A549 (cell line): ENCODE data around the gene FAM228B. TPM values are rescaled to one million over a fixed set of nuclear protein-coding genes. Genes with fewer than 3 reads are reported as not detected.

Source experiments
- ATAC-seq, 2 experiments: fragments of 200-7000 bp in 1 of 2; fragments of >200 bp in 1 of 2; cut with Nextera tagmentation in 1 of 2; cut with Tn5 transposase in 1 of 2; 3 replicates each; pipeline versions ENCODE4 v1.8.0 to v1.9.1; 2018 to 2020; ENCODE audit warnings: mild to moderate bottlenecking in 1 of 2, moderate library complexity in 1 of 2
- CTCF ChIA-PET: fragments of 300-600 bp; sonication (Branson Sonifier 250); formaldehyde crosslinking; extraction: SDS; loops from one replicate; lab custom pipeline; 2021; ENCODE audit warnings: antibody characterized with exemption, inconsistent platforms; lab: Yijun Ruan, JAX
- POLR2A ChIA-PET: fragments of 350-600 bp; formaldehyde crosslinking; extraction: SDS; loops from one replicate; lab custom pipeline; 2021; ENCODE audit warnings: antibody characterized with exemption, inconsistent platforms; lab: Yijun Ruan, JAX
- DNase-seq, 2 experiments: peaks; one replicate each; pipeline versions ENCODE4 v3.0.0 to v3.0.0-alpha.2; 2011 to 2016; ENCODE audit warnings: low read depth in 1 of 2, low spot score in 1 of 2
- FAIRE-seq: peaks from 2 replicates; lab custom pipeline; 2011; peaks lifted over from hg19 to GRCh38; lab: Jason Lieb, UNC
- H3K27ac ChIP-seq, 2 experiments: fragments of >200 bp; sonication (Bioruptor Twin); formaldehyde crosslinking; 3 replicates each; pipeline ENCODE4 v1.5.1; 2016 to 2017
- H3K4me1 ChIP-seq: fragments of >200 bp; sonication (Bioruptor Twin); formaldehyde crosslinking; 3 replicates; pipeline ENCODE4 v1.6.1; 2016
- H3K4me2 ChIP-seq: fragments of >200 bp; sonication (Bioruptor Twin); formaldehyde crosslinking; 3 replicates; pipeline ENCODE4 v1.6.1; 2016
- H3K4me3 ChIP-seq: fragments of >200 bp; sonication (Bioruptor Twin); formaldehyde crosslinking; 3 replicates; pipeline ENCODE4 v1.5.1; 2016
- H3K9me3 ChIP-seq: fragments of >200 bp; sonication (Bioruptor Twin); formaldehyde crosslinking; 3 replicates; pipeline ENCODE4 v1.6.1; 2016
- BHLHE40 ChIP-seq: IDR thresholded peaks from 2 replicates; pipeline ENCODE4 v1.6.1; 2012; ENCODE audit warnings: low read depth, low read length, inconsistent platforms
- EHF ChIP-seq: fragments of 250-450 bp; sonication (Bioruptor Pico); IDR thresholded peaks from 2 replicates; pipeline ENCODE4 v1.5.0; 2020; ENCODE audit warnings: mild to moderate bottlenecking
- FOSB ChIP-seq: fragments of 250-450 bp; sonication (Bioruptor Pico); IDR thresholded peaks from 2 replicates; pipeline ENCODE4 v1.5.0; 2020; ENCODE audit warnings: mild to moderate bottlenecking, moderate library complexity
- FOSL2 ChIP-seq, 2 experiments: fragments of 450-650 bp in 1 of 2; fragments of >200 bp in 1 of 2; sonication (Bioruptor Twin) in 1 of 2; formaldehyde crosslinking; IDR thresholded peaks; 2 replicates each; pipeline versions ENCODE4 v1.5.0 to v1.6.1; 2016 to 2020; ENCODE audit warnings: mild to moderate bottlenecking in 1 of 2, moderate library complexity in 1 of 2
- FOXS1 ChIP-seq: fragments of 250-450 bp; sonication (Bioruptor Pico); IDR thresholded peaks from 2 replicates; pipeline ENCODE4 v1.5.0; 2020; ENCODE audit warnings: mild to moderate bottlenecking, moderate library complexity
- GATA3 ChIP-seq: IDR thresholded peaks from 2 replicates; pipeline ENCODE4 v1.6.1; 2012; ENCODE audit warnings: borderline replicate concordance
- HOXA7 ChIP-seq: fragments of 250-450 bp; sonication (Bioruptor Pico); IDR thresholded peaks from 2 replicates; pipeline ENCODE4 v1.5.0; 2020; ENCODE audit warnings: mild to moderate bottlenecking, moderate library complexity
- HOXB13 ChIP-seq: fragments of 250-450 bp; sonication (Bioruptor Pico); IDR thresholded peaks from 2 replicates; pipeline ENCODE4 v1.5.0; 2020; ENCODE audit warnings: low read depth, mild to moderate bottlenecking, moderate library complexity
- JUNB ChIP-seq: fragments of >200 bp; sonication (Bioruptor Twin); formaldehyde crosslinking; IDR thresholded peaks from 2 replicates; pipeline ENCODE4 v1.6.1; 2016
- MAZ ChIP-seq: fragments of 150-350 bp; IDR thresholded peaks from 2 replicates; pipeline ENCODE4 v1.6.1; 2014; ENCODE audit warnings: antibody characterized with exemption, low read depth, low read length, borderline replicate concordance
- NR3C1 ChIP-seq: fragments of >200 bp; sonication (Bioruptor Twin); formaldehyde crosslinking; IDR thresholded peaks from 3 replicates; pipeline ENCODE4 v1.6.1; 2017
- PBX3 ChIP-seq: IDR thresholded peaks from 2 replicates; pipeline ENCODE4 v1.6.1; 2012
- POLR2A ChIP-seq: IDR thresholded peaks from 2 replicates; pipeline ENCODE4 v1.6.1; 2012; ENCODE audit warnings: mild to moderate bottlenecking, low read length
- USF2 ChIP-seq: fragments of 450-650 bp; IDR thresholded peaks from 2 replicates; pipeline ENCODE4 v1.6.1; 2014; ENCODE audit warnings: antibody characterized with exemption
- ZSCAN20 ChIP-seq: fragments of 250-450 bp; sonication (Bioruptor Pico); IDR thresholded peaks from 2 replicates; pipeline ENCODE4 v1.8.0; 2022; ENCODE audit warnings: mild to moderate bottlenecking, moderate library complexity
- WGBS: methylation state at CpG from one replicate; pipeline ENCODE4 v1.1.6; 2017; ENCODE audit errors: missing lambda C conversion rate; 5-methylcytosine and 5-hydroxymethylcytosine counted together
- polyA plus RNA-seq, 4 experiments: library from polyadenylated mRNA; depleted of rRNA in 3 of 4; stranded (reverse); fragments of >200 nt; fragmentation: RNase III in 1 of 4; extraction: RNeasy Plus Mini Kit Qiagen cat#74134 plus additional on column Dnase treatment in 1 of 4; gene quantifications; 2 replicates in 3 of 4; 3 replicates in 1 of 4; pipeline ENCODE4 v1.2.3, GENCODE V29; 2011 to 2017
- TF ChIP-seq, protein P1 (sequence below): fragments of 200-600 bp; sonication (generic); IDR thresholded peaks from 2 replicates; pipeline ENCODE4 v1.6.1; 2016; ENCODE audit warnings: antibody characterized with exemption, mild to moderate bottlenecking, moderate library complexity
- TF ChIP-seq, protein P2 (sequence below): fragments of 250-450 bp; sonication (Bioruptor Pico); IDR thresholded peaks from 2 replicates; pipeline ENCODE4 v1.5.0; 2020; ENCODE audit warnings: low read depth, mild to moderate bottlenecking, moderate library complexity
- TF ChIP-seq, protein P3 (sequence below): fragments of 250-450 bp; sonication (Bioruptor Pico); IDR thresholded peaks from 2 replicates; pipeline ENCODE4 v1.5.0; 2021; ENCODE audit warnings: mild to moderate bottlenecking, moderate library complexity, borderline replicate concordance

Gene FAM228B
- polyA plus RNA-seq, 2 of the 4 experiments (the other 2 are of a cell fraction), result 3.8 to 7.6 TPM

DNA sequence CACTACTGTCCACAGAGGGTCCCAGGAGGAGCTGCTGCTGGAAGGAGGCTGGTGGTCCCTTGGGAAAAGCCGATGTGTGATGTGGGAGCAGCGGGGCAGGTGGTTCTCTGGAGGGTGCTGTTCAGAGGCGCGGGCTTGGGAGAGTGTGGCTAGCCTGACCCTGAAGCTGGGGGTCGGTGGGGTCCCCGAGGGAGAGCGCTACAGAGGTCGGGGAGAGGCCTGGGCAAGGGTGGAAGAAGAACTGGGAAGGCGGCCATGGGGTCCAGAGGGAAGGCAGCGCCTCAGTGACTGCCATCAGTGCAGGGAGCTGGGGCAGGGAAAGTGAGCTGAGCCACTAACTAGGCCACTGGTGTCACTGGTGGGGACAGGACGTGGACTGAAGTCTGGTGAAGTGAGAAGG lies 84.1 kb downstream of the FAM228B start:
- Histone ChIP-seq H3K9me3 (no peaks in the 10 kb centered on the region), H3K4me2 (no peak overlapping the region), H3K4me3 (no peak overlapping the region), H3K27ac (no peak overlapping the region), H3K4me1 (no peaks in the 10 kb centered on the region)
- ChIA-PET POLR2A (no interaction called here), CTCF (interaction anchor here (0.7 to 2.7 kb wide), 4 partner anchors 13 to 123 kb away, joined by 3 to 11 read pairs (median 4); partner anchors contain the start of gene TP53I3)
- ATAC-seq (no peak; a peak in 1 of 6 replicates), FAIRE-seq (no peak), DNase-seq (no peak)
- 83% methylated on average over 11 of the region's 11 CpGs for WGBS
- TF ChIP-seq, protein P1, sequence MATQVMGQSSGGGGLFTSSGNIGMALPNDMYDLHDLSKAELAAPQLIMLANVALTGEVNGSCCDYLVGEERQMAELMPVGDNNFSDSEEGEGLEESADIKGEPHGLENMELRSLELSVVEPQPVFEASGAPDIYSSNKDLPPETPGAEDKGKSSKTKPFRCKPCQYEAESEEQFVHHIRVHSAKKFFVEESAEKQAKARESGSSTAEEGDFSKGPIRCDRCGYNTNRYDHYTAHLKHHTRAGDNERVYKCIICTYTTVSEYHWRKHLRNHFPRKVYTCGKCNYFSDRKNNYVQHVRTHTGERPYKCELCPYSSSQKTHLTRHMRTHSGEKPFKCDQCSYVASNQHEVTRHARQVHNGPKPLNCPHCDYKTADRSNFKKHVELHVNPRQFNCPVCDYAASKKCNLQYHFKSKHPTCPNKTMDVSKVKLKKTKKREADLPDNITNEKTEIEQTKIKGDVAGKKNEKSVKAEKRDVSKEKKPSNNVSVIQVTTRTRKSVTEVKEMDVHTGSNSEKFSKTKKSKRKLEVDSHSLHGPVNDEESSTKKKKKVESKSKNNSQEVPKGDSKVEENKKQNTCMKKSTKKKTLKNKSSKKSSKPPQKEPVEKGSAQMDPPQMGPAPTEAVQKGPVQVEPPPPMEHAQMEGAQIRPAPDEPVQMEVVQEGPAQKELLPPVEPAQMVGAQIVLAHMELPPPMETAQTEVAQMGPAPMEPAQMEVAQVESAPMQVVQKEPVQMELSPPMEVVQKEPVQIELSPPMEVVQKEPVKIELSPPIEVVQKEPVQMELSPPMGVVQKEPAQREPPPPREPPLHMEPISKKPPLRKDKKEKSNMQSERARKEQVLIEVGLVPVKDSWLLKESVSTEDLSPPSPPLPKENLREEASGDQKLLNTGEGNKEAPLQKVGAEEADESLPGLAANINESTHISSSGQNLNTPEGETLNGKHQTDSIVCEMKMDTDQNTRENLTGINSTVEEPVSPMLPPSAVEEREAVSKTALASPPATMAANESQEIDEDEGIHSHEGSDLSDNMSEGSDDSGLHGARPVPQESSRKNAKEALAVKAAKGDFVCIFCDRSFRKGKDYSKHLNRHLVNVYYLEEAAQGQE, result no peak
- TF ChIP-seq, protein P2, sequence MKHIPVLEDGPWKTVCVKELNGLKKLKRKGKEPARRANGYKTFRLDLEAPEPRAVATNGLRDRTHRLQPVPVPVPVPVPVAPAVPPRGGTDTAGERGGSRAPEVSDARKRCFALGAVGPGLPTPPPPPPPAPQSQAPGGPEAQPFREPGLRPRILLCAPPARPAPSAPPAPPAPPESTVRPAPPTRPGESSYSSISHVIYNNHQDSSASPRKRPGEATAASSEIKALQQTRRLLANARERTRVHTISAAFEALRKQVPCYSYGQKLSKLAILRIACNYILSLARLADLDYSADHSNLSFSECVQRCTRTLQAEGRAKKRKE (CRISPR knock-in tag), result no peak
- TF ChIP-seq FOXS1 (CRISPR knock-in tag) (no peak), HOXB13 (no peak), HOXA7 (CRISPR knock-in tag) (no peak), FOSB (CRISPR knock-in tag) (no peak), PBX3 (no peak), POLR2A (no peak)

GRCh38 chr2:24208490-24208889 lies 85.2 kb downstream of the FAM228B start:
- ChIA-PET CTCF (interaction anchor here (1.3 kb wide), 1 partner anchor 25 kb away, joined by 3 read pairs; no protein-coding TSS in a partner anchor), POLR2A (no interaction called here)
- Histone ChIP-seq H3K4me3 (no peak overlapping the region), H3K27ac (no peak overlapping the region), H3K4me2 (no peak overlapping the region), H3K4me1 (no peaks in the 10 kb centered on the region), H3K9me3 (no peaks in the 10 kb centered on the region)
- no peak for DNase-seq
- TF ChIP-seq USF2, result no peak
- TF ChIP-seq NR3C1, result no peak
- TF ChIP-seq MAZ, result no peak
- TF ChIP-seq, protein P3, sequence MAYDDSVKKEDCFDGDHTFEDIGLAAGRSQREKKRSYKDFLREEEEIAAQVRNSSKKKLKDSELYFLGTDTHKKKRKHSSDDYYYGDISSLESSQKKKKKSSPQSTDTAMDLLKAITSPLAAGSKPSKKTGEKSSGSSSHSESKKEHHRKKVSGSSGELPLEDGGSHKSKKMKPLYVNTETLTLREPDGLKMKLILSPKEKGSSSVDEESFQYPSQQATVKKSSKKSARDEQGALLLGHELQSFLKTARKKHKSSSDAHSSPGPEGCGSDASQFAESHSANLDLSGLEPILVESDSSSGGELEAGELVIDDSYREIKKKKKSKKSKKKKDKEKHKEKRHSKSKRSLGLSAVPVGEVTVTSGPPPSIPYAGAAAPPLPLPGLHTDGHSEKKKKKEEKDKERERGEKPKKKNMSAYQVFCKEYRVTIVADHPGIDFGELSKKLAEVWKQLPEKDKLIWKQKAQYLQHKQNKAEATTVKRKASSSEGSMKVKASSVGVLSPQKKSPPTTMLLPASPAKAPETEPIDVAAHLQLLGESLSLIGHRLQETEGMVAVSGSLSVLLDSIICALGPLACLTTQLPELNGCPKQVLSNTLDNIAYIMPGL (CRISPR knock-in tag), result no peak
- no peak for TF ChIP-seq BHLHE40
- no peak for TF ChIP-seq ZSCAN20 (CRISPR knock-in tag)
- TF ChIP-seq FOSL2 (IDR thresholded peaks at IDR 0.05), result no peak
- TF ChIP-seq FOSL2 (CRISPR knock-in tag; IDR thresholded peaks at IDR 0.05), result no peak
- no peak for TF ChIP-seq EHF (CRISPR knock-in tag)
- no peak for TF ChIP-seq GATA3
- no peak for TF ChIP-seq HOXA7 (CRISPR knock-in tag)
- no peak for TF ChIP-seq JUNB
- TF ChIP-seq HOXB13, result no peak
- no peak for TF ChIP-seq POLR2A
- 85% methylated on average over 16 of the region's 16 CpGs for WGBS
- FAIRE-seq, result no peak
- no peak for ATAC-seq
